A673 (cell line): ENCODE measurements around the gene FGF6. TPM values are rescaled to one million over a fixed set of nuclear protein-coding genes. Genes with fewer than 3 reads are reported as not detected.

Source experiments
- BruUV-seq: library from RNA; stranded (reverse); fragments of 400-500 nt; replicated peaks from 2 replicates; lab custom pipeline; 2021; lab: Mats Ljungman, UMichigan
- CTCF ChIA-PET: fragments of 300-600 bp; sonication (Branson Sonifier 250); formaldehyde crosslinking; loops from one replicate; lab custom pipeline; 2022; ENCODE audit warnings: antibody characterized with exemption; lab: Charles Lee
- POLR2A ChIA-PET: fragments of 300-600 bp; sonication (Branson Sonifier 250); formaldehyde crosslinking; loops from one replicate; lab custom pipeline; 2022; ENCODE audit warnings: antibody characterized with exemption; ENCODE audit not compliant: low non-redundant PET; lab: Charles Lee
- DNase-seq: peaks from one replicate; pipeline ENCODE4 v3.0.0-alpha.2; 2015; ENCODE audit warnings: low spot score
- H3K27ac ChIP-seq: fragments of 200-600 bp; sonication (generic); 2 replicates; pipeline ENCODE4 v1.5.1; 2016; ENCODE audit warnings: mixed run types, low read depth, mild to moderate bottlenecking, mixed read lengths, antibody characterized with exemption, low read length; ENCODE audit not compliant: poor library complexity, severe bottlenecking
- H3K27me3 ChIP-seq: fragments of 200-600 bp; sonication (generic); replicated peaks from 2 replicates; pipeline ENCODE4 v1.6.1; 2017; ENCODE audit warnings: mixed run types, low read depth, mild to moderate bottlenecking, mixed read lengths, antibody characterized with exemption, low read length; ENCODE audit not compliant: insufficient read depth, poor library complexity
- H3K36me3 ChIP-seq: fragments of 200-600 bp; sonication (generic); 2 replicates; pipeline ENCODE4 v1.6.1; 2016; ENCODE audit warnings: mixed run types, mild to moderate bottlenecking, mixed read lengths, antibody characterized with exemption, low read length; ENCODE audit not compliant: insufficient read depth, poor library complexity, severe bottlenecking
- H3K4me1 ChIP-seq: fragments of 200-600 bp; sonication (generic); 2 replicates; pipeline ENCODE4 v1.6.1; 2017; ENCODE audit warnings: mixed run types, mild to moderate bottlenecking, mixed read lengths, antibody characterized with exemption, low read length; ENCODE audit not compliant: insufficient read depth, poor library complexity, severe bottlenecking
- H3K4me3 ChIP-seq: fragments of 200-600 bp; sonication (generic); 2 replicates; pipeline ENCODE4 v1.5.1; 2016; ENCODE audit warnings: low read depth, mixed run types, mild to moderate bottlenecking, mixed read lengths, low read length; ENCODE audit not compliant: poor library complexity, severe bottlenecking
- H3K9me3 ChIP-seq: fragments of 200-600 bp; sonication (generic); 2 replicates; pipeline ENCODE4 v1.6.1; 2016; ENCODE audit warnings: mixed run types, low read depth, mild to moderate bottlenecking, mixed read lengths, antibody characterized with exemption, low read length; ENCODE audit not compliant: poor library complexity, severe bottlenecking
- EZH2 ChIP-seq: fragments of 200-600 bp; sonication (generic); IDR thresholded peaks from 2 replicates; pipeline ENCODE4 v1.6.1; 2017; ENCODE audit warnings: borderline replicate concordance, low read depth, mild to moderate bottlenecking, mixed read lengths, antibody characterized with exemption, low read length; ENCODE audit not compliant: poor library complexity, severe bottlenecking
- intact Hi-C: fragments of 100-400 bp; cut with micrococcal nuclease; formaldehyde crosslinking; loops from one replicate; pipeline ENCODE4 v1.10.0; 2022; ENCODE audit not compliant: unreplicated experiment
- total RNA-seq: library from RNA; stranded (reverse); gene quantifications from 2 replicates; pipeline ENCODE4 v1.2.3, GENCODE V29; 2021
- TF ChIP-seq, protein P1 (sequence below): fragments of 300-800, 200-600 bp; sonication (generic); conservative IDR thresholded peaks from 2 replicates; pipeline ENCODE4 v1.5.1; 2017; ENCODE audit warnings: low read depth, mild to moderate bottlenecking, antibody characterized with exemption, low read length, moderate library complexity, mixed read lengths

FGF6 gene
- total RNA-seq, 1 experiment from 2014 or later = not detected

DNA sequence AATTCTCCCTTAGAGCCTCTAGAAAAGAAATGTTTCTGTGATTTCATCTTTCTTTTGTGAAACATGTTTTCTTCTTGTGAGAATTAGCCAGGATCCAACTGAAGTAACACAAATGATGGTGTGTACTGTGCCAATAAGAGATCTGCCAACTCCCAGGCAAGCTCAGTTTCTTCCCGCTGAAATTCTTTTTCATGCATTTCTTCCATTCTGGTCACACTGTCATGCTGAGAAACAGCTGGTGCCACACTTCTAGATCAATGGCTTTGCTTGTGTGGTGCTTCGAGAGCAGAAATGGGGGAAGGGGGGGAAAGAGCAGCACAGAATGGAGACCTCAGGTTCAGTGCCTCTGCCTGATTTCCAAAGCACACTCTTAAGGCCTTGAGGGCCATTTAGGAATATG, 41.4 kb upstream of the FGF6 start:
- H3K9me3 ChIP-seq = no peaks in the 10 kb centered on the region
- ChIA-PET POLR2A (no interaction called here), CTCF (no interaction called here)
- H3K4me1 ChIP-seq = peaks cover 3% of the 10 kb centered on the region
- BruUV-seq = no TSS peak
- H3K36me3 ChIP-seq = peaks cover 10% of the 10 kb centered on the region
- TF ChIP-seq, protein P1, sequence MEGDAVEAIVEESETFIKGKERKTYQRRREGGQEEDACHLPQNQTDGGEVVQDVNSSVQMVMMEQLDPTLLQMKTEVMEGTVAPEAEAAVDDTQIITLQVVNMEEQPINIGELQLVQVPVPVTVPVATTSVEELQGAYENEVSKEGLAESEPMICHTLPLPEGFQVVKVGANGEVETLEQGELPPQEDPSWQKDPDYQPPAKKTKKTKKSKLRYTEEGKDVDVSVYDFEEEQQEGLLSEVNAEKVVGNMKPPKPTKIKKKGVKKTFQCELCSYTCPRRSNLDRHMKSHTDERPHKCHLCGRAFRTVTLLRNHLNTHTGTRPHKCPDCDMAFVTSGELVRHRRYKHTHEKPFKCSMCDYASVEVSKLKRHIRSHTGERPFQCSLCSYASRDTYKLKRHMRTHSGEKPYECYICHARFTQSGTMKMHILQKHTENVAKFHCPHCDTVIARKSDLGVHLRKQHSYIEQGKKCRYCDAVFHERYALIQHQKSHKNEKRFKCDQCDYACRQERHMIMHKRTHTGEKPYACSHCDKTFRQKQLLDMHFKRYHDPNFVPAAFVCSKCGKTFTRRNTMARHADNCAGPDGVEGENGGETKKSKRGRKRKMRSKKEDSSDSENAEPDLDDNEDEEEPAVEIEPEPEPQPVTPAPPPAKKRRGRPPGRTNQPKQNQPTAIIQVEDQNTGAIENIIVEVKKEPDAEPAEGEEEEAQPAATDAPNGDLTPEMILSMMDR = no peak
- no peak for TF ChIP-seq EZH2
- H3K27ac ChIP-seq = no peak overlapping the region
- no peaks in the 10 kb centered on the region for H3K27me3 ChIP-seq
- intact Hi-C loops = no loop called here
- no peak for DNase-seq
- no peak overlapping the region for H3K4me3 ChIP-seq

DNA sequence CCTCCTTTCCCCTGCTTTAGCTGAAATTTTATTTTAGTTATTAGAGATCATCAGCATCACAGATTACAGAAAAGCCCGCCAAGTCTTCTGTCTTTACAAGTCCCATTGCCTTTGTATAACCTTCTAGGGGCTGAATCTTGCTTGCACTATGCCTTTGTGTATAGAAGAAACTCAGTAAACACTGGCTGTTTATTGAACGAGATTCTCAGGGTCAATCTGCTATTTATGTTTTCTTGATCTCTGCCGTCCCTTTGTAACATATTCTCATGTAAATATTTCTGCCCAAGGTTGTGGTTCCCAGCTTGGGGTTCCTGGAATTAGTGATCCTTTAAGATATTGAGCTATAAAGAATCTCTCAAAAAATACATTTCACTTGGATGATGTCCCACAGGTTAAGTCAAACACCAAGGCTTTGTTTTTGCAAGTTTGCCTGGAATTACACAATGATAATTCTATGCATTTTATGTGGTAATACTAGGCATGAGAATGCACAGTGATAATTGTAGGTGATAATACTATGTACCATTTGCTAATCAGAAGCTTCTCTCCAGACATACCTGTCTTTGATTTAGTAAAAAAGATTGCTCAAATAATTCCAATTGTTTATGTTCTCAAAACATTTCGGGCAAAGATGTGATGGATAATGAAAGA, 40.6 kb upstream of the FGF6 start:
- Histone ChIP-seq H3K9me3 (no peaks in the 10 kb centered on the region), H3K36me3 (peaks cover 10% of the 10 kb centered on the region), H3K4me3 (no peak overlapping the region), H3K4me1 (peaks cover 3% of the 10 kb centered on the region), H3K27ac (no peak overlapping the region), H3K27me3 (no peaks in the 10 kb centered on the region)
- POLR2A ChIA-PET = no interaction called here
- intact Hi-C loops = no loop called here
- DNase-seq = no peak
- TF ChIP-seq, protein P1 = no peak
- TF ChIP-seq EZH2 = no peak
- CTCF ChIA-PET = no interaction called here
- no TSS peak for BruUV-seq

DNA sequence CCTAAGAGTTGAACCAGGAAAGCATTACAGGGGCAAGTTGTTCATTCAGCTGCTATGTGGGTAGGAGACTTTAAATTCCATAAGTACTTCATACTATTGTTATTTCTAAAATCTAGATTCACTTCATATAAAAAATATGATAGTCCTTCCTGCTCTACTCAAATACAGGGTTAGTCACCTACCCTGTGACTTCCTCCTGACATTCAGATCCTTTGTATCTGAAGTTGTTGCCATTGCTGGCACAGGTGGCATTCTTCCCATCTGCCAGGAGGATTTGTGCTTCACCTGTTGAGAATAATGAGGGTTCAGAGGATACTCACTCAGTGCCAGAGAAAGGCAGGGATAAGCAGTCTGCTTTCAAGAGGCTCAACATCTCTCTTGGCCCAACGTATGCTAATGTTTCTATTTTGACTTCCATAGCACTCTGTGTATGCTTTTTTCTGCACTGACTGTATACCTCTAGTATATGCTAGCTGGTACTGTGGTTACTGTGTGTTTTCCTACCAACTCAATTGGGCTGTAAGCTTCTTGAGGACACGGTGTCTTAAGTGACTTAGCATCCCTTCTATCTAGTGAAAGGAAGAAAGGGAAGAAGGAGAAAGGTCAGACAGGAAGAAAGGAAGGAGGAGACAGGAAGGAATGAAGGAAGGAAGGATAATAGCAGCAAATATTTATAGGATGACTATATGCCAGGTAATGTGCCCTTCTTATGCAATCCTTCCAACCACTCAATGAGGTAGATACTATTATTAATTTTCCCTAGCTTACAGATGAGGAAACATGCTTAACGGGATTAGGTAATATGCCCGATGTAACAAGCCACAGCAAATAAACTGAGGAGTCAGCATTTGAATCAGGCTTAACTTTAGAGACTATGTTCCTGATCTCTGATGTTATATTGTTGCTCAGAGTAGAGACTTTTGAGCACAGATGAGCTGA, 38.5 kb upstream of the FGF6 start:
- intact Hi-C loops = no loop called here
- H3K9me3 ChIP-seq = peaks cover 7% of the 10 kb centered on the region
- TF ChIP-seq, protein P1 = no peak
- no peak for TF ChIP-seq EZH2
- no TSS peak for BruUV-seq
- peaks cover 3% of the 10 kb centered on the region for H3K4me1 ChIP-seq
- CTCF ChIA-PET = no interaction called here
- no peak overlapping the region for H3K4me3 ChIP-seq
- DNase-seq = peak; percentile 45
- H3K27ac ChIP-seq = no peak overlapping the region
- no peaks in the 10 kb centered on the region for H3K27me3 ChIP-seq
- H3K36me3 ChIP-seq = no peaks in the 10 kb centered on the region
- POLR2A ChIA-PET = no interaction called here
